Renal pelvis (tissue), 4 donors: ENCODE results near the gene PSEN2. TPM values are rescaled to one million over a fixed set of nuclear protein-coding genes. Genes with fewer than 3 reads are reported as not detected.
"Not testable (repeated sequence)": the region's sequence is repeated elsewhere in the genome, so short reads cannot be mapped to it uniquely, and the experiment has no call there.

ENCODE experiments used
- DNase-seq: peaks from one replicate; pipeline ENCODE4 v3.0.0-alpha.2; 2013
- polyA plus RNA-seq, 3 donors: library from polyadenylated mRNA; unstranded; fragments of 120-200 nt; gene quantifications; one replicate each; pipeline ENCODE4 v1.2.1, GENCODE V29; 2013; ENCODE audit not compliant: insufficient read length in 3 of 3

PSEN2 gene
- polyA plus RNA-seq, 3 donors: 15.7 to 20.8 (median 20.3) TPM

DNA sequence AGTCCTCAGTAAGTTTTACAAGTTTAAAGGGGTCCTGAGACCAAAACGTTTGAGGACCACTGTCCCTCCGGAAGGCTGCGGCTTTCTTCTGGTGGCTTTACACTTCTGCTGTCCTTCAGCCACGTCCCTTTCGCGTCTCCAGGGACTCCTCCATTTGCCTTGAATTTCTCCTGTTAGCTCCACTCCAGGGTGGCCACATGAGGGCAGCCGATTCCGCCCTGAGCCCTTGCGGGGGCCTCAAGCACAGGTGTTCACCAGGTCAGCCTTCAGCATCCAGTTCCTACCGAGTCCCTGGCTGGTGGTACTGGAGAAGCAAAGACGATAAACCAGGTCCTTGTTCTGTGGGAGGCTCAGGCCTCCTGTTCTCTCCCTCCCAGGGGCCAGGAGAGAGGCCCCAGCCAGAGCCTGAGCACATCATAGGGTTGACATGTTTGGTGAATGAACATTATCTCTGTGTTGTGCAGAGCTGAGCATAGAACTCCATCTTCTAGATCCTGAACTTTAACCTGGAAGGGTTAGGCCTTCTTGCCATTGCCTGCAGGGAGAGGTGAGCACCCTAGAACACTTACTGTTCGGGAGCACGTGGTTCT, 42.3 kb downstream of the PSEN2 start:
- DNase-seq: peak; percentile 47

DNA sequence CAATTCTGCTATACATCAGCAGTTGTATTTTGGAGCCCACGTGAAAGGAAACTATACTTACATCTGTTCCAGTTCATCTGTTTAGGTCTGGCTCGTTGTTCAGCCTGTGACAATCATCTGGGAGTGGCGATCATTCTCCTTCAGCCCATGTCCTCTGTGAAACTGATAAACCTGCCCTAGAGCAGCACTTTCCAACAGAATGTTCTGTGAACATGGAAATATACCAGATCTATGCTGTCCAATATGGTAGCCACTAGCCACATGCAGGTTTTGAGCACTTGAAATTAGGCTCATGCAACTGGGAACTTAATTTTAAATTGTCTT, 45.2 kb downstream of the PSEN2 start:
- DNase-seq: no peak

DNA sequence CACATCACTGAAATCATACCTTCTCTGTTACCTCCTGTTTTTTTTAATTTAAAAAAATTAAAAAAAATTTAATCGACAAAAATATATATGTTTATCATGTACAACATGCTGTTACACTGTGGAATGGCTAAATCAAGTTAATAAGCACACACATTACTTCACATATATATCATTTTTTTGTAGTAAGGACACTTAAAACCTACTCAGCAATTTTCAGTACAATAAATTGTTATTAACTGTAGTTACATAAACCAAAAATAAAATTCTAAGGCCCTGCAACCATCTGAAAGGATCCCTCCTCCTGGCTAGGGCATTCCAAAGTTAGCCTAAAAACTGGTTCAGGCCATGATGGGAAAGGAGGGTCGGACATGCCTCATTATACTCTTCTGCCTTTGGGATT, 46.1 kb downstream of the PSEN2 start:
- DNase-seq: no peak

DNA sequence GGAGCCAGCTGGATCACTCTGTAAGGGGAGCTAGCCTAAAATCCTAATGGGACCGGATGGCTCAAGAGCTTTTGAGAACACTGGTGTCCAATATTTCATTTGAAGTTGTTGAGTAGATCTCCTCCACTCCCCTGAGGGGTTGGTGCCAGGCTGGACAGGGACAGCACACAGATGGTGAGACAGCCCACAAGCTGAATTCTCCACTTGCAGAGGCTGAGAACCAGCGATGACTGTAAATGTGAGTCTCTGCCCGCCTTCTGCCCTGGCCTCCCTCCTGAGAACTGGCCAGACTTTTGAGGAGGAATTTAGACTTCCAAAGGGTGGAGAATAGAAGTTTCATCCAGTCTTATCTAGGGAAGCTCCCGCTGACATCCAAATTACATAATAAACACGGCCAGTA, 49.2 kb downstream of the PSEN2 start:
- no peak for DNase-seq

DNA sequence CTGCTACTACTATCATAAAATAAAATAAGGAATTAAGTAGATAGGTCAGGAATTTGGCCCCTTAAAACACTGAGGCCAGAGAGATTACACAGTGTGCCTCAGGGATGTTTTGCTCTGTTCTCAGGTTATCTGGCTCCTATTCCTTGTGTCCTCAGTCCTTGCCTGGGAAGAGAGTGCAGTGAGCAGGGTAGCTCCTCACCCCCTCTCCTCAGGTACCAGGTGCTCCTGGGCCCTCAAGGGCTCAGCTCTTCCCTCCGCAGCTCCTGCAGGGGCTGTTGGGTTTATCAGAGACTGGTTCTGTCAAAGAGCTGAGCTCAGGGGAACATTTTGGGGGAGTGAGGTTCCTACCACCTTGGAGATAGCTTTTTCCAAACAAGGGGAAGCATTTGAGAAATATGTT, 49.6 kb downstream of the PSEN2 start:
- no peak for DNase-seq

DNA sequence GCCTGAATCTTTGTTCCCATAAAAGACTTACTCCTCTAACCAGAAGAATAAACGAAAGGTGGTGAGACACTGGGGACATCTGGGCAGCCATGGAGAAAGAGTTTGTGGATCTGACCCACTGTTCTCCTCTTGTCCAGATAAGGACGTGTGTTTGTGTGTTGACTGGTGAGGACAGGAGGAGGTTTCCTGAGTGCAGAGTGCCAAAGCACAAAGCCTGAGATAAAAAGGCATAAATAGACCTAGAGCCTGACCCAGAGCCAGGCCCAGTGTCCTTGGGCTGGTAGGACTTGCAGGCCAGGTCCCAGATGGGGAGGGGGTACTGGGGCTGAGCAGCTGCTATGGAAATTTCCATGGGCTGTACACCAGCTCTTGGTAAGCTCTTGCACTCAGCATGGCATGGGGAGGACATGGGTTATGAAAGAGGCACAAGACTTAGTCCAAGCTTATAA, 50.1 kb downstream of the PSEN2 start:
- no peak for DNase-seq

DNA sequence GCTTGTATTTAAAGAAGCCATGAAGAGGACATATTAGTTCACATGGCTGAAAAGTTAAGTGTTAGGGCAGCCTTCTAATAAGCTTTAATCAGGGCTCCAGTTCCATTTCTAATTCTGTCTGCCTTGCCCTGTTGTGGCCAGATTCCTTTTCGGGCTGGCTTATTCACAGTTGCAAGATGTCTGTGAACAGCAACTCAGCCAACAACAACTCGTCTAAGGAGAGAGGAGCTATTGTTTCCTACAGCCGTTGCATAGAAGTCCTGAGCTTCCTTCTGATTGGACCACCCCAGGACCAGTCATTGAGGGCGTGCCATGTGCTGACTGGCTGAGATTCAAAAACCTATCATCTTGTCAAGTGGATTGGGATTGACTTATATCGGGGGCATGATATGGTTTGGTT, 51.1 kb downstream of the PSEN2 start:
- no peak for DNase-seq

DNA sequence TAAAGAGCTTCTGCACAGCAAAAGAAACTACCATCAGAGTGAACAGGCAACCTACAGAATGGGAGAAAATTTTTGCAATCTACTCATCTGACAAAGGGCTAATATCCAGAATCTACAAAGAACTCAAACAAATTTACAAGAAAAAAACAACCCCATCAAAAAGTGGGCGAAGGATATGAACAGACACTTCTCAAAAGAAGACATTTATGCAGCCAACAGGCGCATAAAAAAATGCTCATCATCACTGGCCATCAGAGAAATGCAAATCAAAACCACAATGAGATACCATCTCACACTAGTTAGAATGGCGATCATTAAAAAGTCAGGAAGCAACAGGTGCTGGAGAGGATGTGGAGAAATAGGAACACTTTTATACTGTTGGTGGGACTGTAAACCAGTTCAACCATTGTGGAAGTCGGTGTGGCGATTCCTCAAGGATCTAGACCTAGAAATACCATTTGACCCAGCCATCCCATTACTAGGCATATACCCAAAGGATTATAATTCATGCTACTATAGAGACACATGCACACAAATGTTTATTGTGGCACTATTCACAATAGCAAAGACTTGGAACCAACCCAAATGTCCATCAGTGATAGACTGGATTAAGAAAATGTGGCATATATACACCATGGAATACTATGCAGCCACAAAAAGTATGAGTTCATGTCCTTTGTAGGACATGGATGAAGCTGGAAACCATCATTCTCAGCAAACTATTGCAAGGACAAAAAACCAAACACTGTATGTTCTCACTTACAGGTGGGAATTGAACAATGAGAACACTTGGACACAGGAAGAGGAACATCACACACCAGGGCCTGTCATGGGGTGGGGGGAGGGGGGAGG, 59.1 kb downstream of the PSEN2 start:
- DNase-seq: not testable (repeated sequence)

DNA sequence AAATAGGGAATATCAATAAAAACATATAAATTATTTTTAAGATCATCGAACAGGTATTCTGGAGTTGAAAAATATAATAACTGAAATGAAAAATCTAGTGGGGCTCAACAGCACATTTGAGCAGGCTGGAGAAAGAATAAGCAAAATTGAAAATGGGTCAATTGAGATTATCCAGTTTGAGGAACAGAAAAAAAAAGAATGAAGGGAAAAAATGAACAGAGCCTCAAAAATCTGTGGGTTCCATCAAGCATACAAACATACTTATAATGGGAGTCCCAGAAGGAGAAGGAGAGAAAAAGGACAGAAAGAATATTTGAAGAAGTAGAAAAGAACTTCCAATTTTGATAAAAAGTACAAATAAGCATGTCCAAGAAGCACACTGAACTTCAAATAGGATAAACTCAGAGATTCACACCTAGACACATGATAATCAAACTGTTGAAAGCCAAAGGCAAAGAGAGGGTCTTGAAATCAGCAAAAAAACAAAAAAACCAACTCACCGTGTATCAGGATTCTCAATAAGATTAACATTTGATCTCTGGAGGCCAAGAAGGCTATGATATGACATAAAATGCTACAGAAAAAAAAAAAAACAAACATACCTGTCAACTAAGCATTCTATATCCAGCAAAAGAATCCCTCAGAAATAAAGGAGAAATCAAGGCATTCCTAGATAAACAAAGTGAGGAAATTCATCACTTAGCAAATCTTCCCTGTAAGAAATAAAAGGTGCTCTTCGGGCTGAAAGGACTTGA, 64.2 kb downstream of the PSEN2 start:
- no peak for DNase-seq

DNA sequence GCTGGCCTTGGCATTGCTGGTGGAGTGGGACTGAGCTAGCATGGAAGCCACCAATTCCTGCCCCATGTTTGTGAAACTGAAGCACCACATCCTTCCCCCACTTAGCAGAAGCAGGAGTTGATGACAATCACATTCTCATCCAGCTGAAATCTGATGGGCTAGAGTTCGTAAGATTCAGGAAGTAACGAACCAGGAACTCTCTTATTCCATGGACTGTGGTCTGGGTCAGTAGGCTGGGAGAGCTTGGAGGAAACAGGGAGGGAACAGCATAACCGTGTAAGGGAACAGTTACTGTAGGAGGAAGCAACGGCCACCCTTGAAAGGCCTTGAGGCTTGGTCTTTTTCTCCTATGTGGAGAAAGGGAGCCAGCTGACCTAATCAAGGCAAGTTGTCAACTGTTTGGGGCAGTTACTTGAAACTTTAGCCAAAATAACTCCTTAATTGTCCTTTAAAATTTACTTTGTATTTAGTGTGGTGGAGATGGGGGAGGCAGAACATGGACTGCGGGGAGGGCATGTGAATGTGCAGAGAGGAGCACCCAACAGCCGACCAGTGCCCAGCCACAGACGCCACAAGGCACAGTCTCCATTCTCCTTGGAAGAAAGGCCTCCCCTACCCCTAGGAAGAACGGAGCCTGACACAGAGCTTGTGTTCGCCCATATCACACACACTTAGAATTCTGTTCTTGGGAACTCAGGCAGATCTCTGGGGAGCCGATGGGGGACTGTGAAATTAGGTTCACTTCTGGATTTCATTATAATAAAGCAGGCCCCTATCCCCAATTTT, 67.7 kb downstream of the PSEN2 start:
- DNase-seq: no peak

DNA sequence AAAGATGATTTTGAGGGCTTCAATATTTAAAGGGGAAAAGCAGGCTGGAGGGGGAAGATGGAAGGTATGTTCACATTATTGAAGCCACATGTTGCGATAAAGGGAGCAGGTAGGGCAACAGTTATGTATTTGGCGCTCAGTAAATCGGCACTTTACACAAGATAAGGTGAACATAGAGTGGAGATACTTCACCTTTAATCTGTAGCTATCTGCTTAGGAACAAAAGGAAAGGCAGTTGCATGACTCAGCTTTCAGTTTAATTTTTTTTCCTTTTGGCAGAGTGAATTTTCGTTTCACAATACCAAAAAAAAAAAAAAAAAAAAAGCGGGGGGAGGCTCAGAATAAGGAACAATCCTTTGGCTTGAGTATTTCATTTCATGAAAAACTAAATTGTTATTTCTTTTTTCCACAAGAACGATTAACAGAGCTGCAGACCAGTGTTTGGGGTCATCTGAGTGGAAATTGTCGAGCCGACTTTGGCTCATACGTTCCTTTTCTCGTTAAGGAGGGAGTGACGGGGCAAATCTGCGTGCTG, 68.6 kb downstream of the PSEN2 start:
- no peak for DNase-seq

DNA sequence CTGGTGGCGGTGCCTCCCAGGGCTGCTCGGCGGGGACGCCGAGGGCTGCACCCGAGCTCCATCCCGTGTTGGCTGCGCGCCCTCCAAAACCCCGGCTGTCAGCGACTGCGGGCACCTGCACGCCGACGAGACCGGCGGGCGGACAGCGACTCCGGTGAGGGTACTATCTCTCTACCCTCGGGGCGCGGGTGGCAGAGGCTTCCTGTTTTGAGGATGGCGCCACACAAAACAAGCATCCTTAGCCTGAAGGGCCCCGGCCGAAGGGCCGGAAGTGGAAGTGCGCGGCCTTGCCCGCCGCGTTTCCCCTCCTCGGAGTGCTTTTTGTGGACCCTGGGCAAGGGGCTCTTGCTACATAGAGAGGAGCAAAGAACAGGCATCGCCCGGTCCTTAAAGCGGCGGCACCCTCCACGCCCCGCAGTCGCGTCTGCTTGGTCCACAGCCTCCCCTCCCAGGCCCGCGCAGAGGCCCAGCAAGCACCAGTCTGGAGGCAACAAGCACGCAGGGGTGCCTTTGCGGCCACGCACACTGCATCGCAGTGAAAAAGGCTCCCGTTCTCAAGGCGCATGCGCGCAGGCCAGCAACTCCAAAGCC, 69.1 kb downstream of the PSEN2 start:
- no peak for DNase-seq

DNA sequence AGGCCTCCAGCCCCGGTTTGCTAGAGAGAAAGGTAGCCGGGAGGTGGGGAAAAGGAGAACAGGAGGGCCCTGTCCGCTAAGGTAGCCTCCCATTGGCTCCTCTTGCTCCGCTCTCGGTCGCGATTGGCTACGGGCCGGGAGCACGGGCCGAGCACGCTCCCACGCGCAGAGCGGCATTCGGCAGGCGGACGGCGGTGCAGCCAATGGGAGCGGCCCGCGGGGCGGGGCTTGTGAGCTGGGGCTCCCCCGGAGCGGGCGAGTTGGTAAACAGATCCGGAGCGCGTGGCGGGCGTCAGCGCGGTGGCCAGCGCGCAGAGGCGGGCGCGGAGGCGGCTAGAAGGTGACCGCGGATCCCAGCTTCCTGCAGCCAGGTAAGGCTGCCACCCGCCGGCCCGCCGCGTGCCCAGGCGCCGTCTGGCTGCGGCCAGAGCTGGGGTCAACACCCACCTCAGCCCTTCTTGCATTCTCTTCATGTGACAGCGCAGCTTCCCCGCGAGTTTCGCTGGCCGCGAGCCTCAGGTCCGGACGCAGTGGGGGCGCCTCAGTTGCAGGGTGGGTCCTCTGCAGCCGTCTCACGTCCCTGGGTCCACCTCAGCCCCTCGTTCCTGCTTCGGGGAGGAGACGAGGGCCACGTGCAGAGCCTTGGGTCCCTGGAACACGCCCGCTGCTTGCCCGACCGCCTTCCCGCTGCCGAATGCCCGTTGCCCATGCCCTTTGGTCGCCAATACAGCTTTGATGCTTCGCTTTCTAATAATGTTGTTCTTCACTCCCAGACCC, 69.8 kb downstream of the PSEN2 start, which contains the start of gene COQ8A:
TSS of gene COQ8A (plus strand) at position 266 of the 777 bp plus-strand sequence. CDS start 21,092 bp downstream, outside the sequence.
- peak; percentile 99 for DNase-seq

DNA sequence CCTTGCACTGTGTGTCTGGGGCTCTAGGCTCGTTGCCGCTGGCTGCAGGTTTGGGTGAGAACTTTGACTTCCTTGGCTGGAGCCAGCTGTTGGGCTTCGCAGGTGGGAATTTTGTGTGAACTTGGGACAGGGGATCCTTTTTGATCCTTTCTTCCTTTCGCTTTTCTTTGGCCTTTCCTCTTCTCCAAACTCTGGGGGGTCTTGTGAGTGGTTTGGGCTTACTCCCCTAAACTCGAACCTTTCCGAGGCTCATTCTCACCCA, 70.3 kb downstream of the PSEN2 start:
- no peak for DNase-seq

DNA sequence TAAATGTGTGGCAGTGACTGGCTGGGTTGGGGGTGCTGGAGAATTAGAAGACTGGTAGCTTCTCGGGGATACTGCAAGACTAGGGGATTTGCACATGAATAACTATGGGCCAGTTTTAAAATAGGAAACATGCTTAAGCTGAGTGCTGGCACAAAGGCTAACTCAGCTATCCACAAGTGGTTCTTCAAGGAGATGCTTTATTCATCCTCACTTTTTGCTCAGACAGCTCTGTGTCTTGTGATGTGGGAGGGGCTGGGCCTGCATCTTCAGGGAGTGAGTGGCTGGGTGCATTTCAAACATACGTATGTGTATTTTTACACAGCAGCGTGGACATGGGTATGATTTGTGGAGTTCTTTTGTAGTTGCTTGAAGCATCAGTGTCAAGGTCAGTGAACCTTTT, 72.0 kb downstream of the PSEN2 start:
- DNase-seq: no peak

DNA sequence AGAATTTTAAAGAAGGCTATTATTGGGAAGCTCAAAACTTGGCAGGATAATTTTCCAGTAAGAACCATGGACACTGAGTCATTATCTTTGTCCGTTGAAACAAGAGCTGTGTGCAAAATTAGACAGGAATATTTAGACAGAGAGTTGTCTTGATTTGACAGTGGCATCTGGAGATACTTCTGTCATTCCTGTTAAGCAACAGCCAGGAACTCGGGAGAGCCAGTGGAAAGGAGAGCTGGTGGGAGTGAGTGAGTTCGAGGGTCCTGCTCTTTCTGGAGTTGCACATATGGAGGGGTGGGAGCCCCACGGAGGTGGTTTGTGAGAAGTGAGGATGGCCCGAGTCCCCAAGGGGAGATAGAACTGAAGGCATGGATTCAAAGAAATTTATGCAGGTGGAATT, 72.7 kb downstream of the PSEN2 start:
- no peak for DNase-seq

DNA sequence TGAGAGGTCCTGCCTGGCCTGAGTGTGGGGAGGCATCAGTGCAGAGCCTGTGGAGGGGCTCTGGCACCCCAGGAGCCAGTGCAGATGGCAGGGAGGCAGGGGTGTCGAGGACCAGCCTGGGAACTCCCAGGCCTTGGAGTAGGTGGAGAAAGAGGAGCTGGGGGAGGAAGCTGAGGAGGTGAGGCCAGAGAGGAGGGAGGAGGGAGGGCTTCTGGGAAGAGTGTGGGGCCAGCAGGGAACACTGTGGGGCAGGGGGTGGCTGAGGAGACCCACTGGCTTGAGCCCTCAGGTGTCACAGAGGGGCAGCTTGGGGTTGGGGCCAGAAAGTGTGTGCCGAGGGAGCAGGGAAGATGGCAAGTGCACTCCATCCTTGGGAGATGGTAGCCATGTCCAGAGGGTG, 73.5 kb downstream of the PSEN2 start:
- DNase-seq: no peak

DNA sequence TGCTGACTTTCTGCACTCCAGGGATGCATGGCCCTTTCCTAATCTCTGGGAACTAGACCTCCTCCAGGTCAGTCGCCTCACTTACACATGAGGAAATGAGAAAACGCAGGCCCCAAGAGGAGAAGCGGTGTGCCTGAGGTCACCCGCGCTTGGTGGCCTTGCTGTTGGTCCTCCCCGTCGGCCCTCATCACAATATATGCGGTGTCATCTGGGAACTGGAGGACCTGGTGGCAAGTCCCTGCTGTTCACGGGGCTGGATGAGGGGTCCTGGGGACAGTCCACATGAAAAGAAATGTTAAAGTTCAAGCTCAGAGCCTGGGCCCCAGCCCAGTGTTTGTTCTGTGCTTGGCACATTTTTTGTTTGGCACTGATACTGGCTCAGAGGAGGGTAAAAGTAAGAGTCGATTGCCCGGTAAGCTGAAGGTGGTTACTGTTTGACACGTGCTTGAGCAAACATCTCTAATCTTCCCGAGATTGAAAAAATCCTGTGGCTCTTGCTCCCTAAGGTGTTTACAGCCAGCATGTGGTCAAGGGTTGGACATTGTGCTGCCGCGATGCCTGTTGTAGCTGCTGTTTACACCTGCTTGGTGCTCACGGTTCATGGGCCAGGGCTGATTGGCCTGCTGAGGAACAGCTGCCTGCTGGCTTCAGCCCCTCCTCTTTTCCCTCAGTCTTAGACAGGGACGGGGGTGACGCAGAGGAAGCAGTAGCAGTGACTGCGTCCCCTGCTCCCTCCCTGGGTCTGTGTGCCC, 74.9 kb downstream of the PSEN2 start:
- DNase-seq: no peak
